SU-DHL-6 (cell line): Measurements from ENCODE around the gene MAP3K21.

ENCODE experiments used
- EZH2phosphoT487 ChIP-seq: fragments of 200-600 bp; sonication (generic), shearing (Covaris generic); conservative IDR thresholded peaks from 2 replicates; pipeline ENCODE4 v1.6.1; 2018; ENCODE audit warnings: mild to moderate bottlenecking, antibody characterized with exemption, low read length, moderate library complexity, mixed read lengths
- TF ChIP-seq, protein P1 (sequence below): fragments of 200-600 bp; sonication (generic); IDR thresholded peaks from one replicate; pipeline ENCODE4 v1.5.1; 2017; ENCODE audit warnings: antibody characterized with exemption, mild to moderate bottlenecking, low read length, moderate library complexity; ENCODE audit not compliant: insufficient read depth, poor library complexity, severe bottlenecking

DNA sequence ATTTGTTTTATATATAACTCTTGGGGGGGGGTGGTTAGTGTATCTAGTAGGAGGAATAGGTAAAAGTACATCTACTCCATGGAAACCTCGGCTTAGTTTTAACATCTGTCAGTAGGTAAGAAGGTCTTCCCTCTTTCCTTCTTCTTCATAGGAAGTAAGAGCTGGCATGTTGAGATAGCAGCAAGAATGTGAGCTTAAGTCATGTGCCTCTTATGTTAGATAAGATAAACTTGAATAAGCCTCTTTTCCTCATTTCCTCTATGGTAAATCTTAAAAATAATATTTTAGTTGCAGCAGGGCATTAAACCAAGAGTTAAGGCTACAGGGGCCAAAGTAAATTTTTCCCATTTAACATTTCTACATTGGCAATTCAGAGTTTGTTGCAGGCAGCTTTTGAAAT is 100.4 kb downstream of the MAP3K21 start:
- no peak for TF ChIP-seq EZH2phosphoT487
- TF ChIP-seq, protein P1, sequence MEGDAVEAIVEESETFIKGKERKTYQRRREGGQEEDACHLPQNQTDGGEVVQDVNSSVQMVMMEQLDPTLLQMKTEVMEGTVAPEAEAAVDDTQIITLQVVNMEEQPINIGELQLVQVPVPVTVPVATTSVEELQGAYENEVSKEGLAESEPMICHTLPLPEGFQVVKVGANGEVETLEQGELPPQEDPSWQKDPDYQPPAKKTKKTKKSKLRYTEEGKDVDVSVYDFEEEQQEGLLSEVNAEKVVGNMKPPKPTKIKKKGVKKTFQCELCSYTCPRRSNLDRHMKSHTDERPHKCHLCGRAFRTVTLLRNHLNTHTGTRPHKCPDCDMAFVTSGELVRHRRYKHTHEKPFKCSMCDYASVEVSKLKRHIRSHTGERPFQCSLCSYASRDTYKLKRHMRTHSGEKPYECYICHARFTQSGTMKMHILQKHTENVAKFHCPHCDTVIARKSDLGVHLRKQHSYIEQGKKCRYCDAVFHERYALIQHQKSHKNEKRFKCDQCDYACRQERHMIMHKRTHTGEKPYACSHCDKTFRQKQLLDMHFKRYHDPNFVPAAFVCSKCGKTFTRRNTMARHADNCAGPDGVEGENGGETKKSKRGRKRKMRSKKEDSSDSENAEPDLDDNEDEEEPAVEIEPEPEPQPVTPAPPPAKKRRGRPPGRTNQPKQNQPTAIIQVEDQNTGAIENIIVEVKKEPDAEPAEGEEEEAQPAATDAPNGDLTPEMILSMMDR, result no peak
